ENCODE data around the gene ZNF689.
A peak's percentile ranks its signal among the peaks of the same experiment; 100 is the strongest.
"Not testable (repeated sequence)": the region's sequence is repeated elsewhere in the genome, so short reads cannot be mapped to it uniquely, and the experiment has no call there.

The ZNF689 gene

GRCh38 chr16:30633526-30633925 lies 23.3 kb upstream of the ZNF689 start:
- no peak for DNase-seq

GRCh38 chr16:30632454-30632853 lies 22.3 kb upstream of the ZNF689 start:
- DNase-seq = not testable (repeated sequence)

GRCh38 chr16:30628628-30629540 lies 18.7 kb upstream of the ZNF689 start:
- DNase-seq = peak; percentile 91

- DNase-seq = no peak
These were observed 16.0 kb upstream of the ZNF689 start for GRCh38 chr16:30626236-30626635.

- no peak for DNase-seq
These were observed 13.5 kb upstream of the ZNF689 start for GRCh38 chr16:30623536-30624283.

- DNase-seq = no peak
These were observed 12.4 kb upstream of the ZNF689 start for GRCh38 chr16:30622455-30623032.

GRCh38 chr16:30621765-30622164 lies 11.6 kb upstream of the ZNF689 start:
- no peak for DNase-seq

- DNase-seq = no peak
These were observed 10.0 kb upstream of the ZNF689 start for GRCh38 chr16:30620169-30620568.

GRCh38 chr16:30619638-30620037 lies 9.4 kb upstream of the ZNF689 start:
- no peak for DNase-seq

GRCh38 chr16:30619202-30619601 lies 9.0 kb upstream of the ZNF689 start:
- DNase-seq = no peak

GRCh38 chr16:30615358-30616091 lies 5.3 kb upstream of the ZNF689 start:
- DNase-seq = peak; percentile 71

- DNase-seq = peak; percentile 32
These were observed 925 bp downstream of the ZNF689 start for GRCh38 chr16:30609002-30609925.

- no peak for DNase-seq
These were observed 4.2 kb downstream of the ZNF689 start for GRCh38 chr16:30606004-30606403.

GRCh38 chr16:30605158-30605557 lies 5.0 kb downstream of the ZNF689 start:
- DNase-seq = no peak

GRCh38 chr16:30604316-30604947 lies 5.8 kb downstream of the ZNF689 start:
- DNase-seq = no peak

- DNase-seq = no peak
These were observed 6.3 kb downstream of the ZNF689 start for GRCh38 chr16:30603945-30604315.

GRCh38 chr16:30602616-30603277 lies 7.4 kb downstream of the ZNF689 start:
- no peak for DNase-seq

- DNase-seq = no peak
These were observed 8.2 kb downstream of the ZNF689 start for GRCh38 chr16:30601966-30602365.

- DNase-seq = no peak
These were observed 9.3 kb downstream of the ZNF689 start for GRCh38 chr16:30600929-30601328.

GRCh38 chr16:30600215-30600614 lies 10.0 kb downstream of the ZNF689 start:
- no peak for DNase-seq

- no peak for DNase-seq
These were observed 17.3 kb downstream of the ZNF689 start for GRCh38 chr16:30592871-30593270.
